ENCODE results near the gene GMDS.

DNA sequence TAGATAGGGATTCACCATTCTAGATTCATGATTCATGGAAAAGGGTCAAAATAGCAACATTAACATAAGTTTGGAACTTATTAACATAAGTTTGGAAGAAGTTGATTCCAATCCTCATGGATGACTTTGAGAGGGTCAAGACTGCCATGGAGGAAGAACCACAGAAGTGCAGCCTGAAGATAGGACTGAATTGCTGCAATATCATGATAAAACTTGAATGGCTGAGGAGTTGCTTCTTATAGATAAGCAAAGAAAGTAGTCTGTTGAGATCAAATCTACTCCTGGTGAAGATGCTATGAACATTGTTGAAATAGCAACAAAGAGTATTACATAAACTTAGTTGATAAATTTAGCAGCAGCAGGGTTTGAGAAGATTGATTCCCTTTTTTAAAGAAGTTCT, 62.2 kb downstream of the GMDS start:
- TF ChIP-seq CTCF (conservative IDR thresholded peaks at IDR 0.05; ENCODE audit: low read depth, low read length) = no peak
- no peak for TF ChIP-seq POLR2A (IDR thresholded peaks at IDR 0.05; ENCODE audit: low read depth, low read length)
